Lung (tissue), 12 donors: ENCODE measurements around the gene ZFAND3. TPM values are rescaled to one million over a fixed set of nuclear protein-coding genes. Genes with fewer than 3 reads are reported as not detected.

Source experiments
- ATAC-seq: fragments of 200-7000 bp; cut with Tn5 transposase; one replicate; pipeline ENCODE4 v1.9.1; 2020; ENCODE audit warnings: moderate number of reproducible peaks; ENCODE audit not compliant: insufficient read depth, low FRiP score
- DNase-seq, 3 donors: peaks; one replicate each; pipeline ENCODE4 v3.0.0-alpha.2; 2013 to 2017
- H3K27ac ChIP-seq, 2 donors: one replicate each; pipeline ENCODE4 v1.5.1; 2013; ENCODE audit warnings: mild to moderate bottlenecking in 2 of 2, moderate library complexity in 2 of 2, control low read depth in 1 of 2, inconsistent platforms in 1 of 2, low read depth in 1 of 2, low read length in 1 of 2
- H3K27me3 ChIP-seq, 3 donors: one replicate each; pipeline ENCODE4 v1.5.1; 2013; ENCODE audit warnings: low read length in 2 of 3; ENCODE audit not compliant: control insufficient read depth in 3 of 3, insufficient read depth in 3 of 3
- H3K36me3 ChIP-seq, 4 donors: one replicate each; pipeline ENCODE4 v1.5.1; 2013; ENCODE audit warnings: low read length in 4 of 4, mild to moderate bottlenecking in 1 of 4, moderate library complexity in 1 of 4; ENCODE audit not compliant: control insufficient read depth in 4 of 4, insufficient read depth in 4 of 4
- H3K4me1 ChIP-seq, 5 donors: one replicate each; pipeline ENCODE4 v1.5.1; 2013; ENCODE audit warnings: low read length in 5 of 5, mild to moderate bottlenecking in 2 of 5, moderate library complexity in 1 of 5; ENCODE audit not compliant: control insufficient read depth in 5 of 5, insufficient read depth in 5 of 5
- H3K4me3 ChIP-seq: one replicate; pipeline ENCODE4 v1.5.1; 2013; ENCODE audit warnings: mild to moderate bottlenecking, control low read depth, moderate library complexity
- H3K9ac ChIP-seq, 2 donors: one replicate each; pipeline ENCODE4 v1.5.1; 2013; ENCODE audit warnings: low read length in 2 of 2, control low read depth in 1 of 2; ENCODE audit not compliant: insufficient read depth in 1 of 2
- H3K9me3 ChIP-seq, 4 donors: one replicate each; pipeline ENCODE4 v1.5.1; 2013; ENCODE audit warnings: low read length in 3 of 4, mild to moderate bottlenecking in 1 of 4, moderate library complexity in 1 of 4; ENCODE audit not compliant: control insufficient read depth in 4 of 4, insufficient read depth in 3 of 4
- CTCF ChIP-seq: IDR thresholded peaks from 2 replicates; pipeline ENCODE4 v1.5.1; 2012; ENCODE audit warnings: mild to moderate bottlenecking; ENCODE audit errors: control extremely low read depth, extremely low read depth
- WGBS, 2 donors: extraction: QIAGEN DNeasy Blood & Tissue Kit; methylation state at CpG; one replicate each; pipeline ENCODE4 v1.1.7; 2013; 5-methylcytosine and 5-hydroxymethylcytosine counted together
- polyA plus RNA-seq, 2 donors: library from polyadenylated mRNA; stranded (reverse); fragments of 200-250 nt; gene quantifications; one replicate each; pipeline ENCODE4 v1.2.1, GENCODE V29; 2013
- total RNA-seq, 2 donors: library from RNA; depleted of rRNA in 1 of 2; stranded (reverse); fragments of >200 nt in 1 of 2; gene quantifications; one replicate each; pipeline ENCODE4 v1.2.1, GENCODE V29; 2014 to 2021
- donor health status: control.
- donor health status: control.
- donor health status: Bipolar disorder and iron deficiency.
- donor health status: healthy.
- donor health status: DM: yes; HTN: yes; CAD: no.

The ZFAND3 gene
- total and polyA plus RNA-seq, 4 donors = 27.6 to 63.6 (median 51.3) TPM

- peaks cover 4 to 19% (median 9%) of the 10 kb centered on the region in 5 donors for H3K4me1 ChIP-seq
- no peak overlapping the region for H3K4me3 ChIP-seq
- H3K9me3 ChIP-seq = no peaks in the 10 kb centered on the region
- WGBS, 2 donors = 96 to 97% methylated on average over 5 of the region's 5 CpGs
- H3K9ac ChIP-seq = no peak overlapping the region
- no peak for TF ChIP-seq CTCF
- no peak for ATAC-seq
- H3K36me3 ChIP-seq = peaks cover 3 to 8% (median 6%) of the 10 kb centered on the region in 4 donors
- no peaks in the 10 kb centered on the region for H3K27me3 ChIP-seq
- DNase-seq = no peak
- no peak overlapping the region for H3K27ac ChIP-seq
Observed at GRCh38 chr6:38112181-38112580, 292.7 kb downstream of the ZFAND3 start.

GRCh38 chr6:38113825-38114576 is 294.5 kb downstream of the ZFAND3 start:
- ATAC-seq (no peak), DNase-seq (no peak)
- no peak overlapping the region for H3K4me3 ChIP-seq
- 98 to 99% methylated on average over 4 of the region's 4 CpGs for WGBS, 2 donors
- H3K4me1 ChIP-seq = peaks cover 5 to 30% (median 7%) of the 10 kb centered on the region in 5 donors
- peaks cover 5 to 13% (median 8%) of the 10 kb centered on the region in 4 donors for H3K36me3 ChIP-seq
- H3K9ac ChIP-seq = no peak overlapping the region
- no peak overlapping the region for H3K27ac ChIP-seq
- no peaks in the 10 kb centered on the region for H3K27me3 ChIP-seq
- H3K9me3 ChIP-seq = no peaks in the 10 kb centered on the region
- TF ChIP-seq CTCF = no peak

- TF ChIP-seq CTCF = no peak
- Histone ChIP-seq H3K27me3 (no peaks in the 10 kb centered on the region), H3K4me1 (peaks cover 5 to 38% (median 7%) of the 10 kb centered on the region in 5 donors), H3K27ac (no peak overlapping the region), H3K9me3 (no peaks in the 10 kb centered on the region), H3K4me3 (no peak overlapping the region), H3K9ac (no peak overlapping the region), H3K36me3 (peaks cover 5 to 17% (median 8%) of the 10 kb centered on the region in 4 donors)
- no peak for ATAC-seq
- WGBS, 2 donors = 92 to 98% methylated on average over 2 of the region's 2 CpGs
- no peak for DNase-seq
Observed at GRCh38 chr6:38114976-38115625, 295.6 kb downstream of the ZFAND3 start.
